Right lung (tissue), 10 donors: ENCODE data around the gene LGALS13. TPM values are rescaled to one million over a fixed set of nuclear protein-coding genes. Genes with fewer than 3 reads are reported as not detected.

ENCODE experiments used
- DNase-seq, 2 donors: peaks; one replicate each; pipeline ENCODE4 v3.0.0-alpha.2; 2013
- long read RNA-seq, 8 donors: transcript quantifications; one replicate each; lab custom pipeline, GENCODE V29; 2026
- polyA plus RNA-seq, 5 donors: library from polyadenylated mRNA; unstranded; fragments of 120-200 nt; gene quantifications; one replicate each; pipeline versions ENCODE4 v1.2.1 to v1.2.3, GENCODE V29; 2013; ENCODE audit warnings: inconsistent platforms in 1 of 5, low replicate concordance in 1 of 5; ENCODE audit not compliant: insufficient read length in 5 of 5, insufficient read depth in 1 of 5

Gene LGALS13, protein sequence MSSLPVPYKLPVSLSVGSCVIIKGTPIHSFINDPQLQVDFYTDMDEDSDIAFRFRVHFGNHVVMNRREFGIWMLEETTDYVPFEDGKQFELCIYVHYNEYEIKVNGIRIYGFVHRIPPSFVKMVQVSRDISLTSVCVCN
- not detected for polyA plus RNA-seq
- long read RNA-seq, donor 1 = 0 reads
- long read RNA-seq, donor 2 = 0 reads
- long read RNA-seq, donor 3 = 0 reads
- long read RNA-seq, donor 4 = 0 reads
- long read RNA-seq, donor 5 = 0 reads
- long read RNA-seq, donor 6 = 0 reads
- long read RNA-seq, donor 7 = 0 reads
- long read RNA-seq, donor 8 = 0 reads

DNA sequence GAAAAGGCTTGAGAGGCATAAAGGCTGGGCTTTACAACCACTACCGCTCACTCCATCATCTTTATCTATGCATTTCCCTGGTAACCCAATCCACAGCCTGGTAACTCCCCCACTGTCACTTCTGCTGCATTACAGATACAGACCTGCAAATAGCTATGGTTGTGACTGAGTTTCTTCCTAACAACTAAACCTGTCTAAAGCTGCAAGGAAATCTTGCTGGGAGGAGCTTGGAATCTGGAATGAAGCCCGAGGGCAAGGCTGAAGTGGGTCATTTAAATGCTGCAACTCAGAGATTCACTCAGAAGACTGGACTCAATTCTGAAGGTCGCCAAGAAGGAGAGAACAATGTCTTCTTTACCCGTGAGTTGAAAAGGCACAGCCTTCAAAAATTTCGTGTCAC lies at the start of gene LGALS13:
Gene LGALS13, plus strand, starts transcription at position 301 of the 400 bp plus-strand sequence. Its CDS starts 45 bp downstream, at position 346.
- DNase-seq = no peak

- DNase-seq = no peak
Observed at GRCh38 chr19:39553082-39553652, 49.2 kb upstream of the LGALS13 start.

DNA sequence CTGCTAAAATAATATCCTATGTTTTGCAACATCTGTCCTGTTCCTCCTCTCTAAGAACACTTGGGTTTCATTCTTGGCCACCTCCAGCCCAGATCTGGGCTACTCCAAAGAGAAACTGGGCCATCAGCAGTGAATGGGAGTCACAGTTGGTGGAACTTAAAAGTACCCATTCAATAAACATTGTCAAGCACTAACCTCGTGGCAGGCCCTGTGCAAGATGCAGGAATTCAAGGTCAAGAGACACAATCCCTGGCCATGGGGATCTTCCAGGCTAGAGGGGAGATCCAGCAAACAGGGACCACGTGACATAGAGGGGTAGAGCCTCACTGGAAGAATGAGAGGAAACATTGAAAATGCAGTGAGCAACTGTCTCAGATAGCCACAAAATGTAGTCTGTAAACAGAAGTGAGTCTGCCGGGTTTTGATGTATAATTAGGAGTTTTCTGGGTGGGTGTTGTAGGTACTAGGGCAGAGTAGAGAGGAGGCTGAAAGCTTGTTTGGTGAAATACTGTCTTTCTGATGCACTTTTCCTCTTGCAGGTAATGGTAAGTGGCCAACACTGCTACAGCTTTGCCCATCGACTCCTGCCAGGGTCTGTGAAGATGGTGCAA lies 47.5 kb upstream of the LGALS13 start:
- DNase-seq = no peak

DNA sequence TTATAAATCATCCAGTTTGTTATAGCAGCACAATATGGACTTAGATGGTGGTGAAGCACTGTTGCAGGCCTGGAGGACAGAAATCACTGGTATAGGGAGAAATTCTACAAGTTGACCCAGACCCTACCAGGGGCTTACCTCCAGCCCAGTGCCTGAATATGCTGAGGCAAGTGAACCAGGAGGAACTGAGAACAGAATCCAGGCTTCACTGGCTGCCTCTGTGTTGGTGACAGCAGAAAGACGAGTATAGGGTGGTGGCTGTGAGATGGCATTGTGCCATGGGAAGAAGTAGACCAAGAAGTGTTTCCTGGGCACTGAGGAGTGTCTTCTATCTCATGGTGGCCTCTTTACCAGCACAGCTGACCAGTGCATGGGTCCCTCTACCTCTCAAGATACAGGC lies 46.4 kb upstream of the LGALS13 start:
- DNase-seq = no peak

- no peak for DNase-seq
Observed at GRCh38 chr19:39557811-39558623, 44.3 kb upstream of the LGALS13 start.

DNA sequence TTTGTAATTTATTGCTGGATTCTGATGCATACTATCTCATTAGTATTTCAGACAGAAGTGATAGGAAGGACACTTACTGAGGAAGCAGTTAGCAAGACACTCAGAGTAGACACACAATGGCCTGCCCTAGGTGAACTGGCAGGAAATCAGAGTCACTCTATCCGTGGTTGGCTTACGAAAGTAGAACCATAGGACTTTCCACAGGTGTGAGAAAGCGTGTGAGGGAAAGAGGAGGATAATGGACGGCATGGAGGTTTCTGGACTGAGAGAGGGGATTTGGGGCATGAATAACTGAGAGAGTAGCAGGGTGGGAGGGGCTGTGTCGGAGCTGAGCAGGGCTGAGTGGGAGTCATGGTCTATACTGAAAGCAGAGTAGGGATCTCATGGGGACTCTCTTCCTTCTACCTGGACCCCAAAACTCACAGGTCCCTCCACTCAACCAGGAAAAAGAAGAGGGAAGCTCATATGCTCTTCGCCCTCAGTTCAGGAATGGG lies 43.7 kb upstream of the LGALS13 start:
- DNase-seq = no peak

- DNase-seq = no peak
Observed at GRCh38 chr19:39563408-39563807, 38.9 kb upstream of the LGALS13 start.

GRCh38 chr19:39566064-39566463 lies 36.3 kb upstream of the LGALS13 start:
- no peak for DNase-seq

GRCh38 chr19:39568604-39569003 lies 33.7 kb upstream of the LGALS13 start:
- no peak for DNase-seq

DNA sequence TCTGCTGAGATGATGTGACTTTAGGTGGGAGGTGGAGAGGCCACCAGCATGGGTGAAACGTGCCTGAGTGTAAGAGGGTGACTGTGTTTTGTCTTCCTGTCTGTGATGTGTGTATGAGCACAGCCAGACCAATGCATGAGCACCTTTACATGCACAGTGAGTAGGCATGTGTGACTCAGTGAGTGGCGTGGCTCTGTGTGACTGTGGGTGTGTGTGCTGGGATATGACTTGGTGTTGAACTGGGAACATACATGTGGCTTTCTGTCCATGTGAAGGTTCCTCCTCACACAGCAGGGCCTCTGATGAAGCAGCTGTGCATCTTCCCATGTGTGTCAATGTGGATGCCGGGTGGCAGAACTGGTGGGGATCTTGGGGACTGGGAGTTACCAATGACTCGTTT lies 19.9 kb upstream of the LGALS13 start:
- DNase-seq = no peak

DNA sequence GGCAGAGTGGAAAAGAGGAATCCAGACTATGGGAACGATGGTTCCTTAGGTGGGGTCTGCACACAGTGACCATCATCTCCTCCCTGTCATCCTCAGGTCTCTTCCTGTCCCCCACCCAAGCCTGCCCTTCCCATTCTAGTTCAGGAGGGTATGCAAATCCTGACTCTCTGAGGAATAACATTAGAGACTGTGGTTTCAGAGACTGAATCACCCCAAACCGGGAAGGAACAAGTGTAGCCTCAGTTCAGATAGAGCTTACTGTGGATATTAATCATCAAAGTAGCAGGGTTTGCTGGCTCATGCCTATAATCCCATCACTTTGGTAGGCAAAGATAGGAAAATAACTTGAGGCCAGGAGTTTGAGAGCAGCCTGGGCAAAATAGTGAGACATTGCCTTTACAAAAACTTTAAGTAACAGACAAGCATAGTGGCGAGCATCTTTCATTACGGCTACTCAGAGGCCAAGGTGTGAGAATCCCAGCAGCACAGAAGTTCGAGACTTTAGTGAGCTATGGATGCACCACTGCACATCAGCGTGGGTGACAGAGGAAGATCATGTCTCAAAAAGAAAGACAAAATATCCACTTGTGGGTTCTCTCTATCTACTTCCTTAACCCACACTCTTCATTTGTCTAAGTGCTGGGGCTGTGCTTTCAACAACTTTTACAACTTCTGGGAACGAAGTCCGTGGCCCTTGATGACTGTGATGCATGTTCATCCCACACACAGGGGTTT lies 19.3 kb upstream of the LGALS13 start:
- DNase-seq = no peak

- no peak for DNase-seq
Observed at GRCh38 chr19:39587496-39587895, 14.8 kb upstream of the LGALS13 start.

GRCh38 chr19:39588066-39588465 lies 14.3 kb upstream of the LGALS13 start:
- no peak for DNase-seq

DNA sequence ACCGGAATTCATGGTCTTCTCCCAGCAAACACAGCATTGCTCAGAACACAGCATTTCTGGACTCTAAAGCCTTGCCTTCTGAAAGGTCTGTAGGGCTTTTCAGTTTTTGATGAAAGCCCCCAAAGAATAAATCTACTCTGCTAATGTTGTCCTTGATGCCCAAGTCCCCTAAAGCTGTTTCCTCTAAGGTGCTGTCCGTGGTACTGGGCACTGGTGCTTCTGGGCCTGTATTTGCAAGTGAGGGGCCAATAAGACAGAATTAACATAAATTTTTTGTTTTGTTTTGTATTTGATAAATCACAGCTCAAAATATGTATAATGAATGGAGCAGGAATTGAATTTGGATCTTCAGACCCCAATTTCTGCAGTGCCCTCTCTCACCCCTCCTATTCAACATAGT lies 12.1 kb upstream of the LGALS13 start:
- DNase-seq = no peak

- no peak for DNase-seq
Observed at GRCh38 chr19:39592381-39592780, 9.9 kb upstream of the LGALS13 start.

- DNase-seq = no peak
Observed at GRCh38 chr19:39595950-39596349, 6.4 kb upstream of the LGALS13 start.

GRCh38 chr19:39596911-39597310 lies 5.4 kb upstream of the LGALS13 start:
- no peak for DNase-seq

DNA sequence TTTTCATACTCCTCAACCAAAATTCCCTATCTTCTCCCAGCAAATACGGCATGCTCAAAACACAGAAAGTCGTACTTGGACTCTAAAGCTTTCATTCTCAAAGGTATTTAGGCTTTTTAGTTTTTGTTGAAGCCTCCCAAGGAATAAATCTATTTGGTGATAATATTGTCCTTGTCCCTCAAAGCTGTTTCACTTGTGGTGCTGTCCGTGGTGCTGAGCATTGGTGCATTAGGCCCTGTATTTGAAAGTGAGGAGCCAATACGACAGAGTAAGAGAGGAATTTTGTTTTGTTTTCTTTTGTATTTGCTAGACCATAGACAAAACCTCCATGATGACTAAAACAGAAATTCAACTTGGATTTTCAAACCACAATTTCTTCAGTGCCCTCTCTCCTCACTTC lies 3.2 kb upstream of the LGALS13 start:
- DNase-seq = peak in 1 of 2 donors; percentile 12

DNA sequence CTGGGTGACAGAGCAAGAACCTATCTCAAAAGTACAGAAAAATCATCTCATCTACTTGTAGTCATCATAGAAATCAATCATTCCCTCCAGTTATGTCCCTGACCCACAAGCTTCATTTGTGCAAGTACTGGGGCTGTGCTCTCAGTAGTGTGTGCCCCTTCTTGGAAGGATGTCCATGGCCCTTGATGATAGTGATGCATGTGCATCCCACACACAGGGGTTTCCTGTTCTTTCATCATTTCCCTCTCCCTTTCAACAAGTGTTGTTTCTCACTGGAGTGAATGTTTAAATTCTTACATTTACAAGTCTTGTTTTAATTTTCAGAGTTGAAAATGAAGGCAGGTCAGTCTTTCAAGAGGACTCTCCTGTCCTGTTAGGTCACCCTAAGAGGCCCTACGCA lies 1.5 kb downstream of the LGALS13 start:
- no peak for DNase-seq

GRCh38 chr19:39607021-39607420 lies 4.7 kb downstream of the LGALS13 start:
- no peak for DNase-seq

GRCh38 chr19:39607561-39607960 lies 5.2 kb downstream of the LGALS13 start:
- DNase-seq = no peak
